SK-N-SH (cell line): ENCODE measurements around the gene SCTR. TPM values are rescaled to one million over a fixed set of nuclear protein-coding genes. Genes with fewer than 3 reads are reported as not detected.

Source experiments
- CTCF ChIA-PET: fragments of 300-600, 350-600 bp; formaldehyde crosslinking; extraction: SDS; loops from one replicate; lab custom pipeline; 2021; lab: Yijun Ruan, JAX
- POLR2A ChIA-PET: fragments of 350-600 bp; sonication (Branson Sonifier 250); formaldehyde crosslinking; extraction: SDS; loops from one replicate; lab custom pipeline; 2020; ENCODE audit warnings: antibody characterized with exemption, inconsistent platforms; lab: Yijun Ruan, JAX
- DNase-seq: peaks from one replicate; pipeline ENCODE4 v3.0.0; 2012
- H2AFZ ChIP-seq: fragments of 200-600 bp; sonication (generic); 2 replicates; pipeline ENCODE4 v1.8.1; 2016; ENCODE audit warnings: antibody characterized with exemption, mild to moderate bottlenecking, low read depth
- H3F3A ChIP-seq: fragments of 200-600 bp; sonication (generic); replicated peaks from 2 replicates; pipeline ENCODE3; 2016; ENCODE audit warnings: antibody characterized with exemption, mild to moderate bottlenecking; ENCODE audit not compliant: insufficient read depth
- H3K27ac ChIP-seq, 2 experiments: fragments of 200-500 bp in 1 of 2; fragments of 200-600 bp in 1 of 2; sonication (Bioruptor generic) in 1 of 2; sonication (generic), shearing (Covaris generic) in 1 of 2; 2 replicates each; pipeline versions ENCODE4 v1.5.1 to v1.6.1; 2014 to 2016; ENCODE audit warnings: low read depth in 2 of 2, inconsistent platforms in 1 of 2, low read length in 1 of 2, mild to moderate bottlenecking in 1 of 2, mixed read lengths in 1 of 2
- H3K27me3 ChIP-seq: fragments of 200-600 bp; sonication (generic), shearing (Covaris generic); 2 replicates; pipeline ENCODE4 v1.6.1; 2016; ENCODE audit warnings: mixed run types; ENCODE audit not compliant: insufficient read depth
- H3K36me3 ChIP-seq, 2 experiments: fragments of 200-500 bp in 1 of 2; fragments of 200-600 bp in 1 of 2; sonication (Bioruptor generic) in 1 of 2; sonication (generic) in 1 of 2; replicated peaks in 1 of 2; 2 replicates each; pipeline versions ENCODE3 to v1.5.1; 2014 to 2016; ENCODE audit warnings: low read length in 1 of 2, mild to moderate bottlenecking in 1 of 2; ENCODE audit not compliant: insufficient read depth in 2 of 2, control insufficient read depth in 1 of 2
- H3K4me1 ChIP-seq, 2 experiments: fragments of 200-500 bp in 1 of 2; fragments of 200-600 bp in 1 of 2; sonication (Bioruptor generic) in 1 of 2; sonication (generic), shearing (Covaris generic) in 1 of 2; 2 replicates each; pipeline versions ENCODE4 v1.5.1 to v1.6.1; 2014 to 2016; ENCODE audit warnings: low read depth in 1 of 2, low read length in 1 of 2, mixed run types in 1 of 2; ENCODE audit not compliant: insufficient read depth in 2 of 2, control insufficient read depth in 1 of 2
- H3K4me2 ChIP-seq: fragments of 200-600 bp; sonication (generic), shearing (Covaris generic); 2 replicates; pipeline ENCODE4 v1.6.1; 2017; ENCODE audit warnings: mixed run types
- H3K4me3 ChIP-seq, 2 experiments: fragments of 200-500 bp in 1 of 2; fragments of 200-600 bp in 1 of 2; sonication (Bioruptor generic) in 1 of 2; sonication (generic), shearing (Covaris generic) in 1 of 2; 2 replicates each; pipeline versions ENCODE4 v1.5.1 to v1.8.1; 2014 to 2016; ENCODE audit warnings: low read depth in 2 of 2, inconsistent platforms in 1 of 2, low read length in 1 of 2, mild to moderate bottlenecking in 1 of 2, mixed read lengths in 1 of 2, moderate library complexity in 1 of 2
- H3K79me2 ChIP-seq: fragments of 200-600 bp; sonication (generic); 2 replicates; pipeline ENCODE4 v1.8.1; 2017; ENCODE audit warnings: mild to moderate bottlenecking; ENCODE audit not compliant: insufficient read depth
- H3K9ac ChIP-seq: fragments of 200-600 bp; sonication (generic); 2 replicates; pipeline ENCODE4 v1.6.1; 2017; ENCODE audit warnings: mixed run types
- H3K9me2 ChIP-seq: fragments of 200-600 bp; sonication (generic); 2 replicates; pipeline ENCODE4 v1.6.1; 2017; ENCODE audit warnings: mixed run types
- H3K9me3 ChIP-seq: fragments of 200-600 bp; sonication (generic); 2 replicates; pipeline ENCODE4 v1.6.1; 2017; ENCODE audit warnings: mixed run types, mild to moderate bottlenecking, moderate library complexity
- H4K20me1 ChIP-seq: fragments of 200-600 bp; sonication (generic); 2 replicates; pipeline ENCODE4 v1.6.1; 2017; ENCODE audit warnings: mild to moderate bottlenecking, mixed run types; ENCODE audit not compliant: insufficient read depth
- CHD2 ChIP-seq: fragments of 150-350 bp; IDR thresholded peaks from 2 replicates; pipeline ENCODE4 v1.6.1; 2018; ENCODE audit warnings: low read length; ENCODE audit not compliant: partially characterized antibody
- CTCF ChIP-seq: fragments of 200-600 bp; sonication (generic); IDR thresholded peaks from 2 replicates; pipeline ENCODE4 v1.6.1; 2017; ENCODE audit warnings: antibody characterized with exemption, mild to moderate bottlenecking, moderate library complexity
- ELF1 ChIP-seq: IDR thresholded peaks from 2 replicates; pipeline ENCODE4 v1.4.0; 2012
- EP300 ChIP-seq, 2 experiments: IDR thresholded peaks; 2 replicates each; pipeline versions ENCODE4 v1.4.0 to v1.6.1; 2012; ENCODE audit warnings: borderline replicate concordance in 1 of 2, low read depth in 1 of 2, low read length in 1 of 2
- EZH2phosphoT487 ChIP-seq: fragments of 200-600 bp; sonication (generic); IDR thresholded peaks from 2 replicates; pipeline ENCODE4 v1.6.1; 2017; ENCODE audit warnings: low read depth, mixed run types, mild to moderate bottlenecking, antibody characterized with exemption, moderate library complexity, borderline replicate concordance
- FOSL2 ChIP-seq: IDR thresholded peaks from 2 replicates; pipeline ENCODE4 v1.4.0; 2012; ENCODE audit warnings: low read depth, mild to moderate bottlenecking, moderate library complexity, borderline replicate concordance
- FOXM1 ChIP-seq: IDR thresholded peaks from 2 replicates; pipeline ENCODE4 v1.4.0; 2012; ENCODE audit warnings: low read depth, mild to moderate bottlenecking
- MEF2A ChIP-seq: IDR thresholded peaks from 2 replicates; pipeline ENCODE4 v1.4.0; 2012; ENCODE audit warnings: low read depth, borderline replicate concordance
- NFIC ChIP-seq: IDR thresholded peaks from 2 replicates; pipeline ENCODE4 v1.4.0; 2012; ENCODE audit warnings: borderline replicate concordance
- NRF1 ChIP-seq: IDR thresholded peaks from 2 replicates; pipeline ENCODE4 v1.6.1; 2012; ENCODE audit warnings: low read depth, mild to moderate bottlenecking, low read length
- RCOR1 ChIP-seq: fragments of 150-350 bp; IDR thresholded peaks from 2 replicates; pipeline ENCODE4 v1.6.1; 2017; ENCODE audit warnings: antibody characterized with exemption, low read length
- REST ChIP-seq: IDR thresholded peaks from 2 replicates; pipeline ENCODE4 v1.6.1; 2012; ENCODE audit warnings: mild to moderate bottlenecking, low read depth, low read length, moderate library complexity
- RFX5 ChIP-seq: IDR thresholded peaks from 2 replicates; pipeline ENCODE4 v1.6.1; 2012; ENCODE audit warnings: mild to moderate bottlenecking, improper control_type of control experiment, low read length
- TAF1 ChIP-seq: IDR thresholded peaks from 2 replicates; pipeline ENCODE4 v1.6.1; 2012; ENCODE audit warnings: low read depth, mild to moderate bottlenecking, low read length, moderate library complexity, borderline replicate concordance
- WGBS: methylation state at CpG from one replicate; pipeline ENCODE4 v1.1.6; 2017; ENCODE audit warnings: low lambda C conversion rate; 5-methylcytosine and 5-hydroxymethylcytosine counted together
- polyA plus RNA-seq, 3 experiments: library from polyadenylated mRNA; depleted of rRNA; stranded (reverse); fragments of >200 nt; gene quantifications; 2 replicates each; pipeline ENCODE4 v1.2.3, GENCODE V29; 2012
- TF ChIP-seq, protein P1 (sequence below): IDR thresholded peaks from 2 replicates; pipeline ENCODE4 v1.4.0; 2012; ENCODE audit warnings: low read depth, borderline replicate concordance
- TF ChIP-seq, protein P2 (sequence below): IDR thresholded peaks from 2 replicates; pipeline ENCODE4 v1.4.0; 2012; ENCODE audit warnings: low read depth, borderline replicate concordance

The SCTR gene
- polyA plus RNA-seq, 1 of the 3 experiments (the other 2 are of a cell fraction), result not detected

- DNase-seq, result peak; percentile 65
- Histone ChIP-seq H3K27me3 (no peaks in the 10 kb centered on the region), H3K4me1 (peaks cover 0 to 62% of the 10 kb centered on the region in 2 experiments; a peak in 1 of 4 replicates), H3K9ac (no peak overlapping the region), H3K9me3 (no peaks in the 10 kb centered on the region), H3K27ac (peak overlapping the region in 1 of 2 experiments; percentile 76; a peak in 2 of 4 replicates), H3F3A (no peaks in the 10 kb centered on the region)
- 62% methylated on average over 12 of the region's 12 CpGs for WGBS
- TF ChIP-seq EP300 (IDR thresholded peaks at IDR 0.05; ENCODE audit: borderline replicate concordance in 1 of 2, low read depth in 1 of 2, low read length in 1 of 2) (peak in 1 of 2 experiments; percentile 32; a peak in 1 of 4 replicates), TAF1 (no peak)
- TF ChIP-seq, all 33 proteins: peak for 1
- H3K36me3 ChIP-seq, result no peaks in the 10 kb centered on the region
- H4K20me1 ChIP-seq, result no peaks in the 10 kb centered on the region
- no peaks in the 10 kb centered on the region for H3K9me2 ChIP-seq
- ChIA-PET POLR2A (interaction anchor here (0.5 kb wide), 1 partner anchor 122 kb away, joined by 3 read pairs; no protein-coding TSS in a partner anchor), CTCF (interaction anchor here (1.1 to 8.1 kb wide), 7 partner anchors 9 to 176 kb away, joined by 3 to 85 read pairs (median 4); no protein-coding TSS in a partner anchor)
- H3K4me3 ChIP-seq, result no peak overlapping the region
- H3K4me2 ChIP-seq, result no peak overlapping the region
- no peak overlapping the region for H2AFZ ChIP-seq
- H3K79me2 ChIP-seq, result no peaks in the 10 kb centered on the region
These were observed 38.8 kb downstream of the SCTR start for GRCh38 chr2:119485336-119486110.

GRCh38 chr2:119484834-119485233 lies 39.4 kb downstream of the SCTR start:
- ChIA-PET POLR2A (interaction anchor here (0.5 kb wide), 1 partner anchor 121 kb away, joined by 3 read pairs; no protein-coding TSS in a partner anchor), CTCF (interaction anchor here (1.2 to 8.1 kb wide), 6 partner anchors 9 to 177 kb away, joined by 3 to 85 read pairs (median 4); no protein-coding TSS in a partner anchor)
- H3K27ac ChIP-seq, result peak overlapping the region in 1 of 2 experiments; percentile 76; a peak in 2 of 4 replicates
- H3K36me3 ChIP-seq, result no peaks in the 10 kb centered on the region
- no peaks in the 10 kb centered on the region for H3K9me3 ChIP-seq
- H2AFZ ChIP-seq, result no peak overlapping the region
- WGBS, result 24% methylated on average over 4 of the region's 6 CpGs
- H4K20me1 ChIP-seq, result no peaks in the 10 kb centered on the region
- H3K4me1 ChIP-seq, result peaks cover 0 to 65% of the 10 kb centered on the region in 2 experiments; a peak in 1 of 4 replicates
- no peak overlapping the region for H3K4me2 ChIP-seq
- no peak overlapping the region for H3K4me3 ChIP-seq
- H3K27me3 ChIP-seq, result no peaks in the 10 kb centered on the region
- H3F3A ChIP-seq, result no peaks in the 10 kb centered on the region
- peak; percentile 45 for DNase-seq
- no peak overlapping the region for H3K9ac ChIP-seq
- no peaks in the 10 kb centered on the region for H3K9me2 ChIP-seq
- H3K79me2 ChIP-seq, result no peaks in the 10 kb centered on the region
- TF ChIP-seq FOXM1 (no peak), CTCF (no peak), MEF2A (no peak), FOSL2 (no peak), EP300 (IDR thresholded peaks at IDR 0.05; ENCODE audit: borderline replicate concordance in 1 of 2, low read depth in 1 of 2, low read length in 1 of 2) (no peak), NFIC (no peak), ELF1 (no peak), NRF1 (no peak), EZH2phosphoT487 (no peak), RFX5 (no peak), CHD2 (no peak), REST (no peak), RCOR1 (no peak)
- TF ChIP-seq, protein P1, sequence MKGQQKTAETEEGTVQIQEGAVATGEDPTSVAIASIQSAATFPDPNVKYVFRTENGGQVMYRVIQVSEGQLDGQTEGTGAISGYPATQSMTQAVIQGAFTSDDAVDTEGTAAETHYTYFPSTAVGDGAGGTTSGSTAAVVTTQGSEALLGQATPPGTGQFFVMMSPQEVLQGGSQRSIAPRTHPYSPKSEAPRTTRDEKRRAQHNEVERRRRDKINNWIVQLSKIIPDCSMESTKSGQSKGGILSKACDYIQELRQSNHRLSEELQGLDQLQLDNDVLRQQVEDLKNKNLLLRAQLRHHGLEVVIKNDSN, result no peak
- TF ChIP-seq, protein P2, sequence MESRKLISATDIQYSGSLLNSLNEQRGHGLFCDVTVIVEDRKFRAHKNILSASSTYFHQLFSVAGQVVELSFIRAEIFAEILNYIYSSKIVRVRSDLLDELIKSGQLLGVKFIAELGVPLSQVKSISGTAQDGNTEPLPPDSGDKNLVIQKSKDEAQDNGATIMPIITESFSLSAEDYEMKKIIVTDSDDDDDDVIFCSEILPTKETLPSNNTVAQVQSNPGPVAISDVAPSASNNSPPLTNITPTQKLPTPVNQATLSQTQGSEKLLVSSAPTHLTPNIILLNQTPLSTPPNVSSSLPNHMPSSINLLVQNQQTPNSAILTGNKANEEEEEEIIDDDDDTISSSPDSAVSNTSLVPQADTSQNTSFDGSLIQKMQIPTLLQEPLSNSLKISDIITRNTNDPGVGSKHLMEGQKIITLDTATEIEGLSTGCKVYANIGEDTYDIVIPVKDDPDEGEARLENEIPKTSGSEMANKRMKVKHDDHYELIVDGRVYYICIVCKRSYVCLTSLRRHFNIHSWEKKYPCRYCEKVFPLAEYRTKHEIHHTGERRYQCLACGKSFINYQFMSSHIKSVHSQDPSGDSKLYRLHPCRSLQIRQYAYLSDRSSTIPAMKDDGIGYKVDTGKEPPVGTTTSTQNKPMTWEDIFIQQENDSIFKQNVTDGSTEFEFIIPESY, result no peak
